HG03060 (cell line): Measurements from ENCODE around the gene EHHADH.

ENCODE experiments used
- ATAC-seq: cut with Tn5 transposase; IDR thresholded peaks from one replicate; pipeline ENCODE4 v1.9.1; 2021; ENCODE audit warnings: low read depth, moderate number of reproducible peaks; ENCODE audit not compliant: unreplicated experiment

Gene EHHADH

DNA sequence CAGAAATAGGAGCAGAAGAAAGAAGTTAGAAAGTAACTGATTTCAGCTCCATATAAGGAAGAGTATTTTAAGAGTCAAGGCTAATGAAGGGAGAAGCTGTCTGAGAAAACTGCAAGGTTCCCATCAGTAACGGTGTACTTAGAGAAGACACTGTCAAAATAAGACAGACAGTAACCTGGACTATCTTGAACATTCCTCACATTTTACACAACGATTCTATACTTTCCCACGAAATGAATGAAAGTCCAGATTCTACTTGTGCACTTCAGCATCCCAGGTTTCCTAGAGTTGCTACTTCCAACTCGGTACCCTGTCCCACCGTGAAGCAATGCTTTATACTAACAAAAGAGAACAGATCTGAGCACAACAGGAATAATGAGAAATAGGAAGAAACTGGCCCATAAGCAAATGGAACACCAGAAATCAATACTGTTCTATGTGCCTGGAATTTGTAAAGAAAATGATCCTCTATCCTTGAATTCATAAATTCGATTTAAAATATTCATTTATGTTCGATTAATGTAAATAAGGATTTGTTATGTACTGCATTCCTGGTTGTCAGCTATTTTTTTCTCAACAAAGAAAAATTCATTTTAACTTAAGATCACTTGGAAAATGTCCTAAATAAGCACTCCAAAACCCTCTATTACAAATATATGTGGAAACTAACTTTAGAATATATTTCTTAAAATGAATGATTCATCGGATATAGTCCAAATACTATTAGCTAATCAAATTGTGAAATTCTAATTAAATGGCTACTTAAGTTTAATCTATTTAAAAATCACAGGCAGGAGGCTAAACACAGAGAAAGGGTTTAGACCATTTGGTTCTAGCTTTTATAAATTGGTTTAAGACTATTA is 102.5 kb downstream of the EHHADH start:
- ATAC-seq: no peak

- no peak for ATAC-seq
Observed at GRCh38 chr3:185150561-185150960, 103.3 kb downstream of the EHHADH start.

GRCh38 chr3:185149591-185149990 is 104.3 kb downstream of the EHHADH start:
- no peak for ATAC-seq

GRCh38 chr3:185145511-185145910 is 108.3 kb downstream of the EHHADH start:
- ATAC-seq: no peak

GRCh38 chr3:185144784-185145183 is 109.1 kb downstream of the EHHADH start:
- ATAC-seq: no peak
